OCI-LY3 (cell line): ENCODE measurements around the gene CMC4.

Source experiments
- H2AFZ ChIP-seq: fragments of 200-600, 300-600 bp; shearing (Covaris generic); 2 replicates; pipeline ENCODE4 v1.6.0; 2014; ENCODE audit warnings: antibody characterized with exemption, low read depth, low read length
- H3K27ac ChIP-seq: fragments of 200-600, 300-600 bp; sonication (generic); 2 replicates; pipeline ENCODE4 v1.5.1; 2014; ENCODE audit warnings: mild to moderate bottlenecking, low read length, moderate library complexity, mixed read lengths
- H3K27me3 ChIP-seq: fragments of 200-600, 300-600 bp; sonication (generic); 2 replicates; pipeline ENCODE4 v1.6.1; 2014; ENCODE audit warnings: low read depth, low read length, mixed read lengths
- H3K36me3 ChIP-seq: fragments of 200-600, 300-600 bp; sonication (generic); replicated peaks from 2 replicates; pipeline ENCODE3; 2014; ENCODE audit warnings: low read depth, low read length, mixed read lengths
- H3K4me1 ChIP-seq: fragments of 300-600, 200-600 bp; sonication (generic); 2 replicates; pipeline ENCODE4 v1.6.1; 2014; ENCODE audit warnings: low read length, mixed read lengths
- H3K4me2 ChIP-seq: fragments of 200-600, 300-600 bp; sonication (generic); 2 replicates; pipeline ENCODE4 v1.6.1; 2014; ENCODE audit warnings: low read length, mixed read lengths
- H3K4me3 ChIP-seq: fragments of 300-600, 200-600 bp; sonication (generic); 2 replicates; pipeline ENCODE4 v1.5.1; 2014; ENCODE audit warnings: antibody characterized with exemption, mild to moderate bottlenecking, low read length, moderate library complexity
- H3K79me2 ChIP-seq: fragments of 300-600, 200-600 bp; shearing (Covaris generic); 2 replicates; pipeline ENCODE4 v1.6.1; 2014; ENCODE audit warnings: mild to moderate bottlenecking, low read length, mixed read lengths
- H3K9ac ChIP-seq: fragments of 300-600, 200-600 bp; shearing (Covaris generic); 2 replicates; pipeline ENCODE4 v1.6.0; 2014; ENCODE audit warnings: mild to moderate bottlenecking, low read length, moderate library complexity
- H3K9me3 ChIP-seq: fragments of 200-600, 300-600 bp; shearing (Covaris generic); 2 replicates; pipeline ENCODE4 v1.6.1; 2014; ENCODE audit warnings: low read length, mixed read lengths; ENCODE audit not compliant: insufficient read depth
- H4K20me1 ChIP-seq: fragments of 200-600, 300-600 bp; sonication (generic); 2 replicates; pipeline ENCODE4 v1.6.1; 2016; ENCODE audit warnings: low read length, mixed read lengths; ENCODE audit not compliant: insufficient read depth
- CTCF ChIP-seq: fragments of 200-600, 300-600 bp; sonication (generic); IDR thresholded peaks from 2 replicates; pipeline ENCODE4 v1.5.1; 2014; ENCODE audit warnings: antibody characterized with exemption, low read length, low read depth
- EZH2phosphoT487 ChIP-seq: fragments of 200-600 bp; shearing (Covaris generic); IDR thresholded peaks from 2 replicates; pipeline ENCODE4 v1.6.1; 2018; ENCODE audit warnings: antibody characterized with exemption, mixed run types, low read depth

CMC4 gene

GRCh38 chrX:155070975-155071693, at the start of gene CMC4, which contains the start of the genes BRCC3 and MTCP1:
TSS of gene CMC4 (minus strand) at chrX:155071136. CDS start at chrX:155064023, 7,113 bp downstream.
TSS of gene BRCC3 (plus strand) at chrX:155071508. CDS start at chrX:155071528, 20 bp downstream.
TSS of gene MTCP1 (minus strand) at chrX:155071136. CDS start at chrX:155066010, 5,126 bp downstream.
- H2AFZ ChIP-seq: peak within 1 kb of the TSS; percentile 55
- no peaks in the 10 kb centered on the region for H3K27me3 ChIP-seq
- H3K4me2 ChIP-seq: peak within 1 kb of the TSS; percentile 74
- H3K9me3 ChIP-seq: no peaks in the 10 kb centered on the region
- no peaks in the 10 kb centered on the region for H4K20me1 ChIP-seq
- TF ChIP-seq EZH2phosphoT487: no peak
- no peak for TF ChIP-seq CTCF
- H3K27ac ChIP-seq: peak within 1 kb of the TSS; percentile 74
- H3K79me2 ChIP-seq: peaks cover 65% of the 10 kb centered on the region
- peaks cover 11% of the 10 kb centered on the region for H3K4me1 ChIP-seq
- peak within 1 kb of the TSS; percentile 100 for H3K4me3 ChIP-seq
- peak within 1 kb of the TSS; percentile 97 for H3K9ac ChIP-seq
- peaks cover 20% of the 10 kb centered on the region for H3K36me3 ChIP-seq

DNA sequence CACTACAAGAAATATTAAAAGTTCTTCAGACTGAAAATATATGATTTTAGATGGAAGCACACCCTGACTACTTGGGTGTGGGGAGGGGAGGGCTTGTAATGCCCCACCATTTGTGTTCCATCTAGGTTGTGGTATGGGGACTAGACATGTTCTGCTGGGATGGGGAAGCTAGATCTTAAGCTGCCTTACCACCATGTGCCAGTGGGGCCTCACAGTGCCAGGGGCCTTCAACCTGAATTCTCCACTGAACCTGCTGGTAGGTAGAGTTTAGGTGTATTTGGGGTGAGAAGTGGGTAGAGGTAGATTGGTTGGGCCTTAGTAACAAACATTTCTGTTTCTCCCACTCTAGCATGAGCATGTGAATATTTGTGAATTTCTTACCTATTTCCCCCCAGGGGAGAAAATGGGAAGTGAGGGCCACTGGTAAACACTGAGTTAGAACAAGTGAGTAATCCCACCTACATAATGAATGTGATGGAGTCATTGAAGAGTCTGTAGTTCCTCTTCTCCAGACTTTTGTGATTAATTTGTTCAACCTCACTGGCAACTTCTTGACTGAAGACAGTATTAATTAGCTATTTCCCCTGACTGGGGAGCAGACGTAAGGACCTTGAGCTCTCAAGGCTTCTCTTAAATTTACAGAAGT, 44.4 kb upstream of the CMC4 start:
- no peak overlapping the region for H2AFZ ChIP-seq
- H3K27ac ChIP-seq: no peak overlapping the region
- H3K4me1 ChIP-seq: no peaks in the 10 kb centered on the region
- H4K20me1 ChIP-seq: no peaks in the 10 kb centered on the region
- H3K4me2 ChIP-seq: no peak overlapping the region
- H3K4me3 ChIP-seq: no peak overlapping the region
- H3K9ac ChIP-seq: no peak overlapping the region
- peaks cover 18% of the 10 kb centered on the region for H3K36me3 ChIP-seq
- no peaks in the 10 kb centered on the region for H3K27me3 ChIP-seq
- H3K79me2 ChIP-seq: no peaks in the 10 kb centered on the region
- no peak for TF ChIP-seq EZH2phosphoT487
- no peak for TF ChIP-seq CTCF
- no peaks in the 10 kb centered on the region for H3K9me3 ChIP-seq

DNA sequence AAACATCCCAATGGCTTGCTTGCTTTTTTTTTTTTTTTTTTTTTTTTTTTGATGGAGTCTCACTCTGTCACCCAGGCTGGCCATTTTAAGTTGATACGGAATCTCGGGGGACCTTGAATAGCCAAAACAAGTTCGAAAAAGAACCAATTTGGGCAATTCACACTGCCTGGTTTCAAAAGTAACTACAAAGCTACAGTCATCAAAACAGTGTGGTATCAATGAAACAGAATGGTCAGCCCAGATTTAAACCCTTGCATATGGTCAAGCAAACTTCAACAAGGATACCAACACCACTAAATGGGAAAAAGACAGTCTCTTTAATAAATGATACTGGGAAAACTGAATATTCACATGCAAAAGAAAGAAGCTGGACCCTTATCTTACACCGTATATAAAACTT, 42.2 kb upstream of the CMC4 start:
- Histone ChIP-seq H3K4me2 (no peak overlapping the region), H3K4me3 (no peak overlapping the region), H3K4me1 (no peaks in the 10 kb centered on the region), H3K27me3 (no peaks in the 10 kb centered on the region), H3K9ac (no peak overlapping the region), H2AFZ (no peak overlapping the region), H4K20me1 (no peaks in the 10 kb centered on the region), H3K27ac (no peak overlapping the region), H3K36me3 (peaks cover 27% of the 10 kb centered on the region), H3K79me2 (no peaks in the 10 kb centered on the region), H3K9me3 (no peaks in the 10 kb centered on the region)
- no peak for TF ChIP-seq EZH2phosphoT487
- no peak for TF ChIP-seq CTCF

DNA sequence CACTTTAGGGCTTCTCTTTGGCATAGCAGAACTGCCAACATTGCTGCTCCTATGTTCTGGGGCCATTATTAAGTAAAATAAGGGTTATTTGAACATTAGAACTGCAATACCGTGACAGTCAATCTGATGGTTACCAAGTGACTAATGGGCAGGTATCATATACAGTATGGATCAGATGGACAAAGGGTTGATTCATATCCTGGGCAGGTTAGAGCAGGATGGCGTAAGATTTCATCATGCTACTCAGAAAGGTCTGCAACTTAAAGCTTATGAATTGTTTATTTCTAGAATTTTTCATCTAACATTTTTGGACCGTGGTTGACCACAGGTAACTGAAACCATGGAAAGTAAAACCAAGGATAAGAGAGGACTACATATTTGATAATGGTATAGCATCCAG, 41.2 kb upstream of the CMC4 start:
- H4K20me1 ChIP-seq: no peaks in the 10 kb centered on the region
- no peak overlapping the region for H3K27ac ChIP-seq
- no peak overlapping the region for H3K4me2 ChIP-seq
- no peak overlapping the region for H3K4me3 ChIP-seq
- TF ChIP-seq CTCF (no peak), EZH2phosphoT487 (no peak)
- no peaks in the 10 kb centered on the region for H3K27me3 ChIP-seq
- no peak overlapping the region for H2AFZ ChIP-seq
- no peaks in the 10 kb centered on the region for H3K9me3 ChIP-seq
- H3K79me2 ChIP-seq: no peaks in the 10 kb centered on the region
- H3K36me3 ChIP-seq: peaks cover 30% of the 10 kb centered on the region
- H3K9ac ChIP-seq: no peak overlapping the region
- no peaks in the 10 kb centered on the region for H3K4me1 ChIP-seq
